Activated T-helper 9 cell treated with anti-CD3 and anti-CD28 coated beads, Interleukin-2, amount 50 U/mL, for 16 hours (primary cell): ENCODE data around the gene LGALS12.

Source experiments
- DNase-seq: peaks from one replicate; pipeline ENCODE4 v3.0.0-alpha.2; 2020; ENCODE audit warnings: low read depth

The LGALS12 gene

GRCh38 chr11:63560506-63561180 is 54.8 kb downstream of the LGALS12 start:
- no peak for DNase-seq

GRCh38 chr11:63563201-63564055 is 57.5 kb downstream of the LGALS12 start, which contains the start of gene PLAAT2:
Gene PLAAT2 (minus strand): TSS chr11:63563379. CDS start chr11:63563324, 55 bp downstream.
- DNase-seq = no peak

- no peak for DNase-seq
Observed at GRCh38 chr11:63564056-63564774, 58.3 kb downstream of the LGALS12 start.

- no peak for DNase-seq
Observed at GRCh38 chr11:63564784-63565350, 59.0 kb downstream of the LGALS12 start.
